Measurements from ENCODE around the gene IL27RA.

- TF ChIP-seq POU6F1 (CRISPR knock-in tag; IDR thresholded peaks at IDR 0.05; ENCODE audit: borderline replicate concordance, low read depth): no peak
- no peak for TF ChIP-seq OSR1 (CRISPR knock-in tag; IDR thresholded peaks at IDR 0.05)
- TF ChIP-seq RARB (CRISPR knock-in tag; IDR thresholded peaks at IDR 0.05): no peak
- TF ChIP-seq PATZ1 (CRISPR knock-in tag; IDR thresholded peaks at IDR 0.05; ENCODE audit: borderline replicate concordance): no peak
- no peak for TF ChIP-seq TCF4 (CRISPR knock-in tag; IDR thresholded peaks at IDR 0.05; ENCODE audit: borderline replicate concordance)
- no peak for TF ChIP-seq ARNTL (CRISPR knock-in tag; IDR thresholded peaks at IDR 0.05; ENCODE audit: borderline replicate concordance, low read depth)
- no peak for TF ChIP-seq ZFP30 (CRISPR knock-in tag; IDR thresholded peaks at IDR 0.05)
- no peak for TF ChIP-seq CSRNP3 (CRISPR knock-in tag; IDR thresholded peaks at IDR 0.05)
- TF ChIP-seq ZNF565 (CRISPR knock-in tag; conservative IDR thresholded peaks at IDR 0.05; ENCODE audit: low read depth): no peak
- TF ChIP-seq CREB5 (CRISPR knock-in tag; IDR thresholded peaks at IDR 0.05; ENCODE audit: low read depth): no peak
- TF ChIP-seq ESRRG (CRISPR knock-in tag; IDR thresholded peaks at IDR 0.05): no peak
- TF ChIP-seq GLIS3 (CRISPR knock-in tag; IDR thresholded peaks at IDR 0.05): no peak
- no peak for TF ChIP-seq ZFP3 (CRISPR knock-in tag; IDR thresholded peaks at IDR 0.05)
- TF ChIP-seq ZNF70 (CRISPR knock-in tag; IDR thresholded peaks at IDR 0.05): no peak
These were observed 22.5 kb downstream of the IL27RA start for GRCh38 chr19:14054099-14054498.
